ENCODE measurements around the gene KIDINS220.

- TF ChIP-seq EZH2 (IDR thresholded peaks at IDR 0.05; ENCODE audit: borderline replicate concordance, low read length): no peak
- TF ChIP-seq CTCF (conservative IDR thresholded peaks at IDR 0.05 in 1 of 2, IDR thresholded peaks at IDR 0.05 in 1 of 2; ENCODE audit: extremely low read depth in 1 of 2, insufficient read depth in 1 of 2, low read depth in 1 of 2, low read length in 2 of 2): no peak
Observed at GRCh38 chr2:8831516-8831915, 5.9 kb downstream of the KIDINS220 start.
